Measurements from ENCODE around the gene SH2D2A. TPM values are rescaled to one million over a fixed set of nuclear protein-coding genes. Genes with fewer than 3 reads are reported as not detected.
A peak's percentile ranks its signal among the peaks of the same experiment; 100 is the strongest.

SH2D2A gene
- total and polyA plus RNA-seq, 2 experiments from 2014 or later, result 0.43 TPM; not detected in 1

GRCh38 chr1:156807627-156808026 lies 9.0 kb downstream of the SH2D2A start:
- no peaks in the 10 kb centered on the region for H4K20me1 ChIP-seq (ENCODE audit: insufficient read depth)
- H3K4me3 ChIP-seq, result no peak overlapping the region
- H3K9me3 ChIP-seq (ENCODE audit: low read depth), result no peaks in the 10 kb centered on the region
- no peak overlapping the region for H3K27ac ChIP-seq
- no peak overlapping the region for H2AFZ ChIP-seq
- H3K36me3 ChIP-seq (ENCODE audit: low read depth), result no peaks in the 10 kb centered on the region
- H3K9me2 ChIP-seq (ENCODE audit: insufficient read depth), result no peaks in the 10 kb centered on the region
- H3K9ac ChIP-seq, result no peak overlapping the region
- in situ Hi-C loops (cut with MboI), result no loop called here
- H3K27me3 ChIP-seq (replicated peaks; ENCODE audit: insufficient read depth), result no peaks in the 10 kb centered on the region
- H3K4me1 ChIP-seq (ENCODE audit: insufficient read depth), result peaks cover 7% of the 10 kb centered on the region; the same call in 1 of the 2 replicates
- WGBS, 2 experiments (ENCODE audit: low coverage in 1 of 2, low lambda C conversion rate in 2 of 2, missing lambda C conversion rate in 2 of 2), result 100% methylated on average over 2 of the region's 2 CpGs
- no peaks in the 10 kb centered on the region for H3K79me2 ChIP-seq (ENCODE audit: insufficient read depth)
- H3F3A ChIP-seq (ENCODE audit: insufficient read depth), result peaks cover 6% of the 10 kb centered on the region
- no peak for DNase-seq
- TF ChIP-seq EZH2phosphoT487 (IDR thresholded peaks at IDR 0.05; ENCODE audit: insufficient read depth, low read depth), result no peak
- TF ChIP-seq EZH2 (IDR thresholded peaks at IDR 0.05; ENCODE audit: insufficient read depth, poor library complexity, severe bottlenecking), result no peak
- no peak overlapping the region for H3K4me2 ChIP-seq (ENCODE audit: unreplicated experiment)

DNA sequence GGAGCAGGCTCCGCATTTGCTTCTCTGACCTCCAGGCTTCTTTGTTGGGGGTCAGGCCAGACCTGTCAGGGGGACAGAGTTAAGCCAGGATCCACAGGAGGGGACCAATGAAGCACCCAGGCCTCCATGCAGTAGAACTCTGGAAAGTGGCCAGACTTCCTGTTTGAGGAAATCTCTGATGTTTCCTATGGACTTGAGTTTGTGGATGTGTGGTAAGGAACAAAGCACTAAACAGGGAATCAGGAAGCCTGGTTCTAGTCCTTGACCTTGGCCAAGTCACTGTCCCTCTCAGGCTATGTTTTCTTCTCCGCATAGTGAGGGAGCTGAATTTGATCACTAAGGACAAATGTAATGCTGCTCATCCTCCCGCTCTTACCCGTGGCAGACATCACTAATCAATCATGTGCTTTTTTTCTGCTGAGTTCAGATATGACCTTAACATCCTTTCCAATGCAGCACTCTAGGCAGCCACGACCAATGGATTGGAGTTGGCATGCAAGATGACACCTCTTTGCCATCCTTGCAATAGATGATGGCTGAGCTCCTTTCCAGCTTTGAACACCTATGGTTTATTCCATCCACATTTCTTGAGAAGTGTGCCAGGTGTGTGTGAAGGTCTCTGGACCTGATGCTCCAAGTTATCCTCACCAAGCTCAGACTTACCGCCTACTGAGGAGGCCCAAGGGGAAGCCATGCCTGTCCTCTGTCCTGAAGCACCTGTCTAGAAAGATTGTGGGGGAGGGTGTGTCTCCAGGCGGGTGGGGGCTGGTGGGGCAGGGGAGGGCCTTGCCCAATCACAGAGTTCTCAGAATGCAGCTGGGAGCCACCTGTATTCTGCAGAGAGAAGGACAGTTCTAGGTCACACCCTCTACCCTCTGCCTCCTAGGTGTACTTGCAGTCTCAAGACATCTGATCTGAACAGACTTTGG lies 9.9 kb downstream of the SH2D2A start:
- DNase-seq, result no peak
- Histone ChIP-seq H3K27ac (no peak overlapping the region), H3K27me3 (replicated peaks; ENCODE audit: insufficient read depth) (no peaks in the 10 kb centered on the region), H3K4me1 (ENCODE audit: insufficient read depth) (peaks cover 12% of the 10 kb centered on the region), H4K20me1 (ENCODE audit: insufficient read depth) (no peaks in the 10 kb centered on the region), H3K79me2 (ENCODE audit: insufficient read depth) (no peaks in the 10 kb centered on the region), H3K9me2 (ENCODE audit: insufficient read depth) (no peaks in the 10 kb centered on the region), H2AFZ (no peak overlapping the region), H3K4me3 (no peak overlapping the region), H3K9me3 (ENCODE audit: low read depth) (no peaks in the 10 kb centered on the region), H3K36me3 (ENCODE audit: low read depth) (no peaks in the 10 kb centered on the region), H3K9ac (no peak overlapping the region), H3K4me2 (ENCODE audit: unreplicated experiment) (no peak overlapping the region), H3F3A (ENCODE audit: insufficient read depth) (peaks cover 12% of the 10 kb centered on the region)
- no peak for TF ChIP-seq EZH2 (IDR thresholded peaks at IDR 0.05; ENCODE audit: insufficient read depth, poor library complexity, severe bottlenecking)
- TF ChIP-seq EZH2phosphoT487 (IDR thresholded peaks at IDR 0.05; ENCODE audit: insufficient read depth, low read depth), result no peak
- WGBS, 2 experiments (ENCODE audit: low coverage in 1 of 2, low lambda C conversion rate in 2 of 2, missing lambda C conversion rate in 2 of 2), result 81 to 84% methylated on average over 7 of the region's 7 CpGs
- in situ Hi-C loops (cut with MboI), result no loop called here

- DNase-seq, result peak; percentile 66
- in situ Hi-C loops (cut with MboI), result no loop called here
- Histone ChIP-seq H3K9ac (no peak overlapping the region), H3K27ac (no peak overlapping the region), H3K27me3 (replicated peaks; ENCODE audit: insufficient read depth) (no peaks in the 10 kb centered on the region), H3K9me2 (ENCODE audit: insufficient read depth) (no peaks in the 10 kb centered on the region), H3F3A (ENCODE audit: insufficient read depth) (peaks cover 20% of the 10 kb centered on the region), H2AFZ (no peak overlapping the region), H4K20me1 (ENCODE audit: insufficient read depth) (no peaks in the 10 kb centered on the region), H3K4me2 (ENCODE audit: unreplicated experiment) (no peak overlapping the region), H3K9me3 (ENCODE audit: low read depth) (no peaks in the 10 kb centered on the region), H3K4me3 (no peak overlapping the region), H3K36me3 (ENCODE audit: low read depth) (no peaks in the 10 kb centered on the region), H3K4me1 (ENCODE audit: insufficient read depth) (peaks cover 21% of the 10 kb centered on the region), H3K79me2 (ENCODE audit: insufficient read depth) (no peaks in the 10 kb centered on the region)
- TF ChIP-seq EZH2phosphoT487 (IDR thresholded peaks at IDR 0.05; ENCODE audit: insufficient read depth, low read depth) (no peak), EZH2 (IDR thresholded peaks at IDR 0.05; ENCODE audit: insufficient read depth, poor library complexity, severe bottlenecking) (no peak)
- 84 to 90% methylated on average over 2 to 3 of the region's 3 CpGs for WGBS, 2 experiments (ENCODE audit: low coverage in 1 of 2, low lambda C conversion rate in 2 of 2, missing lambda C conversion rate in 2 of 2)
Observed at GRCh38 chr1:156805766-156806511, 10.7 kb downstream of the SH2D2A start.

DNA sequence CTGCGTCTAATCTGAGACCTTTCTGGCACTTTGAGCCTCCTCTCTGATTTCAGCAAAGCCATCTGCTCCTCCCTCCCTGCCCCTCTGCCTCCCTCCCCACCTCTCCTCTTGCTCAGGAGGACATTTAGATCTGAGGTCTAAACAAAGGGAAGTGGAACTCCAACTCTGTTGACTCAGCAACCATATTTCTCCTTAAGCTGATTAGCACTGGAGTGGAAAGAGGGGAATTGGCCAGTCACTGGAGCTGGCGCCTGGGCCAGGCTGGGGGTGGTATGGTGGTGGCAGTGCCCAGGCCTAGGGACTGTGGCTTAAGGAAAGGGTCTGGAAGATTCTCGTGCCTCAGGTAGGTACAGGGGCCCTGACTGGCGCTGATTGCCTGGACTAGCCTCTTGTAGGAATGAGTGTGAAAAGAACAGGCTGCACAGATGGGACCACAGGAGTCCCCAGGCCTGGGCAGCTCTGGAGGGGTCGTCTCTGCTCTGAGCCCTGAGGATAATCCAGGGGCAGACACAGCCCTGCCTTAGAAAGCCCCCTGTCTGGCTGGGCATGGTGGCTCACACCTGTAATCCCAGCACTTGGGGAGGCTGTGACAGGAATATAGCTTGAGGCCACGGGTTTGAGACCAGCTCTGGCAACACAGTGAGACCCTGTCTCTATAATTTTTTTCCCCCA lies 11.9 kb downstream of the SH2D2A start:
- Histone ChIP-seq H3K79me2 (ENCODE audit: insufficient read depth) (no peaks in the 10 kb centered on the region), H3K9ac (no peak overlapping the region), H4K20me1 (ENCODE audit: insufficient read depth) (no peaks in the 10 kb centered on the region), H3K27ac (no peak overlapping the region), H3K9me2 (ENCODE audit: insufficient read depth) (no peaks in the 10 kb centered on the region), H3K9me3 (ENCODE audit: low read depth) (no peaks in the 10 kb centered on the region), H3K4me1 (ENCODE audit: insufficient read depth) (peaks cover 32% of the 10 kb centered on the region), H3F3A (ENCODE audit: insufficient read depth) (peaks cover 33% of the 10 kb centered on the region), H3K36me3 (ENCODE audit: low read depth) (peaks cover 2% of the 10 kb centered on the region; the same call in 1 of the 2 replicates), H3K27me3 (replicated peaks; ENCODE audit: insufficient read depth) (no peaks in the 10 kb centered on the region), H3K4me3 (no peak overlapping the region), H3K4me2 (ENCODE audit: unreplicated experiment) (no peak overlapping the region), H2AFZ (no peak overlapping the region)
- DNase-seq, result peak; percentile 44
- in situ Hi-C loops (cut with MboI), result no loop called here
- 77% methylated on average over 6 of the region's 6 CpGs for WGBS, 2 experiments (ENCODE audit: low coverage in 1 of 2, low lambda C conversion rate in 2 of 2, missing lambda C conversion rate in 2 of 2)
- TF ChIP-seq EZH2 (IDR thresholded peaks at IDR 0.05; ENCODE audit: insufficient read depth, poor library complexity, severe bottlenecking) (no peak), EZH2phosphoT487 (IDR thresholded peaks at IDR 0.05; ENCODE audit: insufficient read depth, low read depth) (no peak)
